AG20443 (cell line): Measurements from ENCODE around the gene TREM2.
"Not testable (repeated sequence)": the region's sequence is repeated elsewhere in the genome, so short reads cannot be mapped to it uniquely, and the experiment has no call there.

Experiments
- DNase-seq: peaks from one replicate; pipeline ENCODE4 v3.0.0; 2012; ENCODE audit warnings: low spot score, mixed read lengths

Gene TREM2

DNA sequence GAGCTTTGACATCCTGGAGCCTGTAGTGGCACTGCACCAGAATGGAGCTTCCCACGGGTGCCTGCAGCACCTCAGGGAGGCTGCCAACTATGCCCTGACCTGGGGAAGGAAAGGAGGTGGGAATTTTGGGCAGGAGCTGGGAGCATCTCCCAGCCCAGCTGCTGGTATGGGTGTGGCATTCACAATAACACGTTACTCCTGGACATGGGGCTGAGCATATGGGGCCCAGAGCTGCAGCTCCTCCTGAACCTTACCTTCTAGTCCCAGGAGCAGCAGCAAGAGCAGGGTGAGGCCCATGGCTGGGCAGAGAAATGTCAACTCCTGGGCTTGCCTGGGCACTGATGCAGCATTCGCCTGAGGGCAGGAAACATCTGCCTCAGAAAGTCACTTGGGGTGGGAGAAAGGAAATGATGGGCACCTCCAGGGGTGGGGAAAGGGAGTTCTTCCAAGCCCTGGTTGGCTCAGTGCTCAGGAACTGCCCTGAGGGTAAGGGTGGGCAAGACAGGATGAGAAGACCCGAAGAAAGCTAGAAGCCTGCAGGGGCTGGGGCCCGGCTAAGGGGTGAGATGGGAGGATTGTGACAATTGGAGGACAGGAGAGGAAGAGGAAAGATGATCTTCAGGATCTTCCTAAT lies 8.8 kb downstream of the TREM2 start, which contains the start of gene TREML1:
Gene TREML1, minus strand, starts transcription at position 356 of the 634 bp plus-strand sequence. Its CDS starts 59 bp downstream, at position 297.
- DNase-seq: no peak

DNA sequence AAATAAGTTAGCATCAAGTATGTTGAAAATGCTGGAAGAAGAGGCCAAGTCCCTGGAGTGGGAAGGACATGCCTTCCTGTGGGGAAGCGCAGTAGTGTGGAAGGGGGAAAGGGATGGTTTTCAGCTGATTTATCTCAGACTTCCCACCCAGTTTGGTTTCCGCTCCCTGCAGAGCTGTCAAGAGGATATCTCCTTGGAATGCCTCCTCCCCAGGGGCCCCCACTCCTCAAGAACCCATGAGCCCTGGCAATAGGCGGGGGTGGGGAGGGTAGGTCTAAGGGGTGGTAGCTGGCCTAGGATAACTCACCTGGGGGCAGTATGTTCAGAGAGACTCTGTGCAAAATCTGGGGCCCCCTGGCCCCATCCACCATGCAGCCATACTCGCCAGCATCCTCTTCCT lies 9.5 kb downstream of the TREM2 start:
- DNase-seq: no peak

DNA sequence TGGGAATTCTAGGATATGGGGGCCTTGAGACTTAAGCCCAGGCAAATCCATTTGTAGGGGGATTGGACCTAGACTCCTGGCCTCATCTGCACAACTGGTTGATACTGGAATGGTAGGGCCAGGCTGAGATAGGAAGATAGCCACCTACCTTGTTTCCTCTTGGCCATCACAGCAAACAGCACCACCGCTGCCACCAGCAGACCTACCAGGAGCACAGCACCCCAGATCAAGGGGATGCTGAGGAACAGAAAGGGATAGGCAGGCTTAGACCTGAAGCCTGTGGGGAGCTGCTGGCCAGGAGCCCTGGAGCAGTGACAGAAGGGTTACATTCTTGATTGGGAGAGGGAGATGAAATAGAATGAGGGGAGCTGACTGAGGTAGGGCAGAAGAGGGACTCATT lies 12.2 kb downstream of the TREM2 start:
- DNase-seq: no peak

DNA sequence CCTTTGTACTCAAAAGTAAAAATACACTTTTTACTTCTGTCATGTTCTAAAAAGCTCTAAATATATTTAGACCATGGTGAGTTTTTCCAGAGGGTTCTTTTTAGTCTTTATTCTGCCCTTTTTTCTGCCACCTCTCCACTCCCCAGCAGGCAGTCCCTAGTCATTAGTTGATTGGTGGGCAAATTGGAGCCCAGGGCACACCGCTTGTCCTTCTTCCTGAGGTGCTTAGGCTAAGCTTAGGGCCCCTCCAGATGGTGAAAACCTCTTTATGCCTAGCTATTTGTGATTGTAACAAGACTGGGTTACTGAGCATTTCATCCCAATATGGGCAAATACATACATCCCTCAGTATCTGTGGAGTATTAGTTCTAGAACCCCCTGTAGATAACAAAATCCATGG lies 15.0 kb downstream of the TREM2 start:
- DNase-seq: no peak

DNA sequence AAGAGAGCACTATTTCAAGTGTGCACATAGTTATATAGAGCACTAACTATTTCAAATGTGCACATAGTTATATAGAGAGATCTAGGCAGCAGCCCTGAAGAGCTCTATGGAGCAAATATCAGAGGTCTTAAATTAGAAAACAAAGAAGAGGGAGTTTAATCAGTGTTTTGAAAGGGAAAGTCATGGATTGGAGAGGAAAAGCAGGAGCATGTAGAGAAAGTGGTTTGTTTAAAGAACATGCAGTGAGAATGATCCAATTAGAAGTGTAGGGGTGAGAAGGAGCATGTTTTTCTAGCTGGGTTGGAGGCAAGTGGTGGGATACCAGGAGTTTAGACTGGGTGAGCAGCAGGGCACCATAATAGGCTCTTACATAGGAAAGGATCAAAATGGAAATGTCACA lies 26.0 kb downstream of the TREM2 start:
- DNase-seq: no peak

DNA sequence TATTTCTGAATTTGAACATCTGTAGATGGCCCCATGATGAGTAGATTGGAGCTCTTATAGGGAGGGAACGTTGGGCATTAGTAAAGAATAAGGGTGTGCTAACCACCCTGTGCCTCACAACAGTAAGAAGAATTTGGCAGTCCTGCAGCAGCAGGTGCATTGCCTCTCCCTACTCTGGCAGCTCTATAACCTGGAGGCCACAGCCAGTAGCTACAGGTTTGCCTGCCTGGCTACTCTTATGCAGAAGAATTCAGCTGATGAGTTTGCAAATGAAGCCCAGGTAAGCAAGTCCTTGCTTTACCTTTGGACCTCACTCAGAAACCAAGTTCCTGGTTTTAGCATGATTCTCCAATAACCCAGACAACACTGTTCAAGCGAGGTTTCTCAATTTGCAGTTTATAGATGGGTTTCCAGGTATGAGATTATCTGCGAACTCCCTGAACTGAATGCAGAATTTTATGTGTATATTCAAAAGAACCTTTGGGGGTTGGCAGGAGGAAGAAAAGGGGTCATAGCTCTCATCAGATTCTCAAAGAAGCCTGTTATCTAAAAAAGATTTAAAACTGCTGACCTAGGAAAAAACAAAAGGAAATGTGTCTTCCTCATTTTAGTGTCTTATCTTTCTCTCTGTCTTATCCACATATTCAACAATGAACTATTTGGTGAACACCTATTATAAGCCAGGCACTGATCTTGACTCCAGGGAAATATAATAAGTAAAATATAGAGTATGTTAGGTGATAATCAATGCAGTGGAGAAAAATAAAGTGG lies 27.7 kb downstream of the TREM2 start:
- DNase-seq: no peak

DNA sequence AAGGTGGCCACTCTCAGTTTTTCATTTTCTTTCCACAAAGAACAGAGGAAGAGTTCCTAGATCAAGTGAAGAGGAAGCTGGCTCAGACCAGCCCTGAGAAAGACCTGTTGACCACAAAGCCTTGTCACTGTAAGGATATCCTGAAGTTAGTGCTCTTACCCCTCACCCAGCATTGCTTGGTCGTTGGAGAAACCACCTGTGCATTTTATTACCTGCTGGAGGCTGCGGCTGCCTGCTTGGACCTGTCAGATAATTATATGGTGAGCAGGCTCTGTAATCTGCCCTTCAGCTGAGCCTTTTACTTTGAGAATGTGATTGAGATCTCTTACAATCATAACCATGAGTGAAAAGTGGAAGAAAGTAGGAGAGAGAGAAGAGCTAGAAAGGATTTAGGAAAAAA lies 30.7 kb downstream of the TREM2 start:
- no peak for DNase-seq

DNA sequence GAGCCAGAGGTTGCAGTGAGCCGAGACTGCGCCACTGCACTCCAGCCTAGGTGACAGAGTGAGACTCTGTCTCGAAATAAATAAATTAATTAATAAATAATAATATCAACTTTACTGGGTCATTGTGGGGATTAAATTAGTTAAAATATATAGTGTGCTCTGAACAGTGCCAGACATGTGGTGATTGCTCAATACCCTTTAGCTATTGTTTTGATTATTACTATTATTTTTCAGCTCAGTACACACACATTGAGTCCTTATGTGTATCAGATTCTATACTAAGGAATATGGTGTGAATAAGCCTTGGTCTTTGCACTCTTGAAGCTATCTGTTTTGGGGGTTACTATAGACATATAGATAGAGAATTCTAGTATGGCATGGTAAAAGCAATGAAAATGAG lies 37.6 kb downstream of the TREM2 start:
- DNase-seq: no peak

DNA sequence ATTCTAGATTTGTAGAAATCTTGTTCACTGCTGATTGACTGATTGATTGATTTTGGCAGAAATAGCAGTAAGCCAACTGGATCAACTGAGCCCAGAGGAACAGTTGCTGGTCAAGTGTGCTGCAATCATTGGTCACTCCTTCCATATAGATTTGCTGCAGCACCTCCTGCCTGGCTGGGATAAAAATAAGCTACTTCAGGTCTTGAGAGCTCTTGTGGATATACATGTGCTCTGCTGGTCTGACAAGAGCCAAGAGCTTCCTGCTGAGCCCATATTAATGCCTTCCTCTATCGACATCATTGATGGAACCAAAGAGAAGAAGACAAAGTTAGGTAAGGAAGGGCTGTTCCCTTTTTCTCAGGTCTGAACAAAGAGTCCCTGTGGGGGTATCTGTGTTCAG lies 40.0 kb downstream of the TREM2 start:
- DNase-seq: no peak

DNA sequence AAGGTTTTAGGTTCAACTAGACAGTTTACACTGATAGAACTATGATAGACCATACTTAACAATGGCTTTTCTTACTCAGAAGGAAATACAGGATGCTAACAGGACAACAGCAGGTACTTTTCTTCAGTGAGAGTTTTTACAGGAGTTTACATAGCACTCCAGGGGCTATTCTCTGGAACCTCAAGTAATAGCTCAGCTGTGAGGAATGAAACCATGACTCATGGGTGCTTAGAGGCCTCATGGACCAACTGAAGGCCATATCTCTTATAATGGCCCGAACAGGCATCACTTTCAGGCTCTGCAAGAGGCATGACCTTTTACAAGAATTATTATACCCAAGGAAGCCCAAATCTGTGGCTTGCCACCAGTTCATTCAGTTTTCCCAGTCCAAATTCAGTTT lies 40.5 kb downstream of the TREM2 start:
- DNase-seq: peak; percentile 18

DNA sequence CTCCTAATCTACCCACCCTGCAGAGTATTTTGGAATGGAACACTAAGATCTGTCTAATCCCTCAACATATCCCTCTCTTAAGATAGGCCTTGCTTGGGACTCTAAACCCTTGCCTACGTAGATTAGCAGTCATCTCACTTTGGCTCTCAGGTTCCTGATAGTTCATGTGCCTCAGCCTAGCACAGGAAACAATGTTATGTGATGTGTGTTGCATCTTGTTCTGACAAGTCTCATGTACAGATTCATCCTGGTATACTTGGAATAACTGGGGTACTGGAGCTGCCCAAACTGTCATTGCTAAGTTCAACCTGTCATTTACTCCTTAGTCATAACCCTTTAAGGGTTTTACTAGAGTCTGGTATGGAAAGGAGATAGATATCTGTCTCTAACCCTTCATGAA lies 42.9 kb downstream of the TREM2 start:
- DNase-seq: no peak

DNA sequence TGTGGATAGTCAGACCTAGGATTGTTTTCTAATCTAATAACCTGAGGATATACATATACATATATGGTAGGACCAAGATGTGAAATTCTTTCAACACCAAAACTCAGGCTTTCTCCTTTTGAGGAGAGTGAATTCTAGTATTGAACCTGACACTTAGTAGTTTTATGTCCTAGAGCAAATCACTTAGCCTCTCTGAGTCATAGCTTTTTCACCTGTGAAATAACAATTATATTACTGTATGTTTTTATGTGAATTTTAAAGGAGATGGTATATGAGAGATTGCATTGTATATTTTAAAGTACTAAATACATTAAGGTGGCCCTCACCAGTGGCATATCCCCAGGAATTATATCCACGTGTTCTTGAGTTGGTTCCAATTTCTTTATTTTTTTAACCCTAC lies 43.4 kb downstream of the TREM2 start:
- DNase-seq: no peak

DNA sequence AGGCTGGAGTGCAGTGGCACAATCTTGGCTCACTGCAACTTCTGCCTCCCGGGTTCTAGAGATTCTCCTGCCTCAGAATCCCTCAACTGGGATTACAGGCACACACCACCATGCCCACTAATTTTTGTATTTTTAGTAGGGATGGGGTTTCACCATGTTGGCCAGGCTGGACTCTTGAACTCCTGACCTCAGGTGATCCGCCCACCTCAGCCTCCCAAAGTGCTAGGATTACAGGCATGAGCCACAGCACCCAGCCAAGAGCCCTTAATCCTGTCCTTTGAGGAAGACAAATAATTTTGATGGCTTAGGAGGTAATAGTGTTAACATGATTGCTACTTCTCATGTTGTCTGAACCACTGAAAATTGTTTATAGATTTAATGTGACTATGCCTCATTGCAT lies 47.9 kb downstream of the TREM2 start:
- not testable (repeated sequence) for DNase-seq

DNA sequence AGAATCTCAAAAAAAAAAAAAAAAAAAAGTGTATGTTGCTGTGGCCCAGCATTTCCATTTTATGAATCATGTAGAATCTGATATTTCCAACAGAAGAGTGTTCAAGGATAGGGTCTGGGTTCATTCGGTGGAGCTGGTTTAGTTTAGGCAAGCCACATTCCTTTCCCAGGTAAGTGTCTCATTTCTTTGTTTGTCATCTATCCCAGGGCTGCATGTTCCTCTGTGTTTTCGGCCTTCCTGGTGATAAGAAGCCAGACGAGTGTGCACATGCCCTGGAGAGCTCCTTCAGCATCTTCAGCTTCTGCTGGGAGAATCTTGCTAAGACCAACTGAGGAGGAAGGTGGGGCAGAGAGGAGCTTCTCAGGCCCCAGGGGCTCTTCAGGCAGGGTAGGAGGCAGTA lies 51.9 kb downstream of the TREM2 start:
- DNase-seq: no peak
